Activated naive CD8-positive, alpha-beta T cell treated with anti-CD3 and anti-CD28 coated beads, Interleukin-2, amount 50 U/mL, for 24 hours (primary cell): Measurements from ENCODE around the gene LUZP2.
"Not testable (repeated sequence)": the region's sequence is repeated elsewhere in the genome, so short reads cannot be mapped to it uniquely, and the experiment has no call there.

Experiments
- ATAC-seq: fragments of 150-1000 bp; cut with Tn5 transposase; one replicate; pipeline ENCODE4 v1.10.0; 2021
- DNase-seq: peaks from one replicate; pipeline ENCODE4 v3.0.0; 2021
- H3K27ac Mint-ChIP-seq: one replicate; pipeline ENCODE4 v1.8.0; 2021; ENCODE audit warnings: mild to moderate bottlenecking, mixed read lengths
- H3K27me3 Mint-ChIP-seq: one replicate; pipeline ENCODE4 v1.8.0; 2021; ENCODE audit warnings: mixed read lengths
- H3K36me3 Mint-ChIP-seq: one replicate; pipeline ENCODE4 v1.8.0; 2021; ENCODE audit warnings: low read depth, mixed read lengths
- H3K4me1 Mint-ChIP-seq: one replicate; pipeline ENCODE4 v1.8.0; 2021; ENCODE audit warnings: mixed read lengths
- H3K4me3 Mint-ChIP-seq: one replicate; pipeline ENCODE4 v1.8.0; 2021; ENCODE audit warnings: mild to moderate bottlenecking, moderate library complexity, mixed read lengths
- H3K9me3 Mint-ChIP-seq: one replicate; pipeline ENCODE4 v1.8.0; 2021; ENCODE audit warnings: mixed read lengths

The LUZP2 gene

GRCh38 chr11:24993903-24994302, 497.1 kb downstream of the LUZP2 start:
- not testable (repeated sequence) for H3K4me3 Mint-ChIP-seq, H3K27ac Mint-ChIP-seq, ATAC-seq

GRCh38 chr11:24999929-25000328, 503.1 kb downstream of the LUZP2 start:
- H3K9me3 Mint-ChIP-seq, H3K27ac Mint-ChIP-seq, H3K36me3 Mint-ChIP-seq, H3K4me1 Mint-ChIP-seq, H3K27me3 Mint-ChIP-seq, DNase-seq, H3K4me3 Mint-ChIP-seq, ATAC-seq: not testable (repeated sequence)

More at GRCh38 chr11:24993903-24994302, 497.1 kb downstream of the LUZP2 start:
- not testable (repeated sequence) for H3K27me3 Mint-ChIP-seq, H3K9me3 Mint-ChIP-seq, H3K36me3 Mint-ChIP-seq, H3K4me1 Mint-ChIP-seq, DNase-seq

- ATAC-seq = no peak
- H3K9me3 Mint-ChIP-seq = peaks cover 13% of the 10 kb centered on the region
- no peak for DNase-seq
- no peak overlapping the region for H3K4me3 Mint-ChIP-seq
- H3K4me1 Mint-ChIP-seq = no peaks in the 10 kb centered on the region
- no peaks in the 10 kb centered on the region for H3K27me3 Mint-ChIP-seq
- no peak overlapping the region for H3K27ac Mint-ChIP-seq
- no peaks in the 10 kb centered on the region for H3K36me3 Mint-ChIP-seq
Measured at GRCh38 chr11:25037431-25037830, 540.6 kb downstream of the LUZP2 start.

- ATAC-seq = no peak
- no peaks in the 10 kb centered on the region for H3K27me3 Mint-ChIP-seq
- H3K9me3 Mint-ChIP-seq = peaks cover 8% of the 10 kb centered on the region
- no peak overlapping the region for H3K4me3 Mint-ChIP-seq
- no peak for DNase-seq
- no peak overlapping the region for H3K27ac Mint-ChIP-seq
- no peaks in the 10 kb centered on the region for H3K4me1 Mint-ChIP-seq
- H3K36me3 Mint-ChIP-seq = no peaks in the 10 kb centered on the region
Measured at GRCh38 chr11:25038131-25038530, 541.3 kb downstream of the LUZP2 start.

- no peak for ATAC-seq
- Mint-ChIP-seq H3K4me1 (no peaks in the 10 kb centered on the region), H3K27ac (no peak overlapping the region)
Measured at GRCh38 chr11:25039165-25039564, 542.3 kb downstream of the LUZP2 start.

GRCh38 chr11:25048632-25049031, 551.8 kb downstream of the LUZP2 start:
- Mint-ChIP-seq H3K36me3 (no peaks in the 10 kb centered on the region), H3K4me1 (no peaks in the 10 kb centered on the region), H3K4me3 (no peak overlapping the region), H3K9me3 (peaks cover 3% of the 10 kb centered on the region), H3K27ac (no peak overlapping the region), H3K27me3 (no peaks in the 10 kb centered on the region)
- no peak for DNase-seq
- ATAC-seq = no peak

More at GRCh38 chr11:25039165-25039564, 542.3 kb downstream of the LUZP2 start:
- Mint-ChIP-seq H3K27me3 (no peaks in the 10 kb centered on the region), H3K4me3 (no peak overlapping the region), H3K9me3 (peaks cover 12% of the 10 kb centered on the region), H3K36me3 (no peaks in the 10 kb centered on the region)
- no peak for DNase-seq

GRCh38 chr11:25052844-25053243, 556.0 kb downstream of the LUZP2 start:
- H3K4me1 Mint-ChIP-seq = no peaks in the 10 kb centered on the region

GRCh38 chr11:25057861-25058260, 561.0 kb downstream of the LUZP2 start:
- Mint-ChIP-seq H3K27me3 (no peaks in the 10 kb centered on the region), H3K4me3 (no peak overlapping the region), H3K4me1 (no peaks in the 10 kb centered on the region), H3K9me3 (peaks cover 8% of the 10 kb centered on the region), H3K27ac (no peak overlapping the region), H3K36me3 (no peaks in the 10 kb centered on the region)
- ATAC-seq = no peak
- DNase-seq = no peak

More at GRCh38 chr11:25052844-25053243, 556.0 kb downstream of the LUZP2 start:
- ATAC-seq = no peak
- Mint-ChIP-seq H3K27ac (no peak overlapping the region), H3K27me3 (no peaks in the 10 kb centered on the region), H3K36me3 (no peaks in the 10 kb centered on the region), H3K9me3 (peaks cover 2% of the 10 kb centered on the region), H3K4me3 (no peak overlapping the region)
- no peak for DNase-seq

GRCh38 chr11:25065746-25066145, 568.9 kb downstream of the LUZP2 start:
- Mint-ChIP-seq H3K4me3 (no peak overlapping the region), H3K36me3 (no peaks in the 10 kb centered on the region), H3K27ac (no peak overlapping the region), H3K27me3 (no peaks in the 10 kb centered on the region), H3K4me1 (no peaks in the 10 kb centered on the region), H3K9me3 (peaks cover 14% of the 10 kb centered on the region)
- DNase-seq (no peak), ATAC-seq (no peak)

- peaks cover 9% of the 10 kb centered on the region for H3K9me3 Mint-ChIP-seq
- H3K36me3 Mint-ChIP-seq = no peaks in the 10 kb centered on the region
Measured at GRCh38 chr11:25066706-25067105, 569.9 kb downstream of the LUZP2 start.

GRCh38 chr11:25068451-25068850, 571.6 kb downstream of the LUZP2 start:
- Mint-ChIP-seq H3K4me3 (no peak overlapping the region), H3K27me3 (no peaks in the 10 kb centered on the region), H3K4me1 (no peaks in the 10 kb centered on the region), H3K27ac (no peak overlapping the region), H3K36me3 (no peaks in the 10 kb centered on the region), H3K9me3 (peaks cover 10% of the 10 kb centered on the region)
- no peak for DNase-seq
- ATAC-seq = no peak

More at GRCh38 chr11:25066706-25067105, 569.9 kb downstream of the LUZP2 start:
- Mint-ChIP-seq H3K4me1 (no peaks in the 10 kb centered on the region), H3K27ac (no peak overlapping the region), H3K4me3 (no peak overlapping the region), H3K27me3 (no peaks in the 10 kb centered on the region)
- no peak for ATAC-seq
- DNase-seq = no peak

GRCh38 chr11:25094085-25094802, 597.4 kb downstream of the LUZP2 start:
- H3K9me3 Mint-ChIP-seq = peaks cover 4% of the 10 kb centered on the region
- no peak for ATAC-seq

GRCh38 chr11:25119416-25119815, 622.6 kb downstream of the LUZP2 start:
- H3K27ac Mint-ChIP-seq = no peak overlapping the region
- H3K9me3 Mint-ChIP-seq = peaks cover 16% of the 10 kb centered on the region
- DNase-seq = no peak
- H3K4me3 Mint-ChIP-seq = no peak overlapping the region
- H3K4me1 Mint-ChIP-seq = no peaks in the 10 kb centered on the region
- no peaks in the 10 kb centered on the region for H3K27me3 Mint-ChIP-seq
- no peaks in the 10 kb centered on the region for H3K36me3 Mint-ChIP-seq
- ATAC-seq = no peak

More at GRCh38 chr11:25094085-25094802, 597.4 kb downstream of the LUZP2 start:
- Mint-ChIP-seq H3K36me3 (no peaks in the 10 kb centered on the region), H3K4me1 (no peaks in the 10 kb centered on the region), H3K27me3 (no peaks in the 10 kb centered on the region), H3K27ac (no peak overlapping the region), H3K4me3 (no peak overlapping the region)
- no peak for DNase-seq
